GM12891 (cell line): Measurements from ENCODE around the gene DDX46.

Source experiments
- PAX5 ChIP-seq: IDR thresholded peaks from 2 replicates; pipeline ENCODE4 v1.6.1; 2011; ENCODE audit warnings: low read length, moderate library complexity, mild to moderate bottlenecking; ENCODE audit not compliant: insufficient read depth, severe bottlenecking
- POLR2A ChIP-seq: IDR thresholded peaks from 2 replicates; pipeline ENCODE4 v1.6.1; 2011; ENCODE audit warnings: low read depth, low read length, control low read depth
- POLR2AphosphoS5 ChIP-seq: IDR thresholded peaks from 2 replicates; pipeline ENCODE4 v1.6.1; 2011; ENCODE audit warnings: low read depth, low read length, control low read depth
- POU2F2 ChIP-seq: IDR thresholded peaks from 2 replicates; pipeline ENCODE4 v1.6.1; 2011; ENCODE audit warnings: low read depth, mild to moderate bottlenecking, control low read depth, low read length, moderate library complexity
- SPI1 ChIP-seq: IDR thresholded peaks from 2 replicates; pipeline ENCODE4 v1.6.1; 2011; ENCODE audit warnings: low read depth, low read length, control low read depth
- TAF1 ChIP-seq: IDR thresholded peaks from 2 replicates; pipeline ENCODE4 v1.6.1; 2011; ENCODE audit warnings: low read depth, low read length, control low read depth

DNA sequence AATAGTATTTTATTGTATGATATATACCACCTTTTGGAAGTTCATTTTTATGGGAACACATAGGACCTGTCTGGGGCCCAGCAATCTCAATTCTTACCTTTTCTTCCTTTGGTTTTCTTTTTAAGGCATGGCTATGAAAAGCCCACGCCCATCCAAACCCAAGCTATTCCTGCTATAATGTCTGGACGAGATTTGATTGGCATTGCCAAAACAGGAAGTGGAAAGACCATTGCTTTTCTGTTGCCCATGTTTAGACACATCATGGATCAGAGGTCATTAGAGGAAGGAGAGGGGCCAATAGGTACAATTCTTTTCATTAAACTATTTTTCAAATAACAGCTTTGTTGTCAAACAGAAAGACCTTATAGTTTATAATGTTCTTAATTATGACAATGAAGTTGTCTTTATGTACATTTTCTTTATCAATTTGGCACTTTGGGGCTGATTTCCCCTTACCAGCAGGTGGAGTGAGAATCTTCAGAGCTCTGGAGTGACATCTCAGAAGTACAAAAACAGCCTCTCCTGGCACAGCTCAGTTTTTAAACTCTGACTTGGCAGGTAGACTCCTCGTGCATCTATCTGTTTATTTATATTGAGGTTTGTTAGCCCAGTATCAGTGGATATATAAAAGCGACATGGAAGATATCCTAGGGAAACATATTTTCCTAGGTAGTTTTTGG, 25.8 kb downstream of the DDX46 start:
- TF ChIP-seq POLR2AphosphoS5 (no peak), TAF1 (no peak), POLR2A (no peak), SPI1 (peak; percentile 75), PAX5 (no peak), POU2F2 (no peak)
